Colon (tissue), 2 donors: ENCODE measurements around the gene PPFIA1.
"Not testable (repeated sequence)": the region's sequence is repeated elsewhere in the genome, so short reads cannot be mapped to it uniquely, and the experiment has no call there.

Source experiments
- FAIRE-seq: peaks from 2 replicates; lab custom pipeline; 2012; peaks lifted over from hg19 to GRCh38; lab: Jason Lieb, UNC
- donor health status: control.
- donor health status: control.

Gene PPFIA1

DNA sequence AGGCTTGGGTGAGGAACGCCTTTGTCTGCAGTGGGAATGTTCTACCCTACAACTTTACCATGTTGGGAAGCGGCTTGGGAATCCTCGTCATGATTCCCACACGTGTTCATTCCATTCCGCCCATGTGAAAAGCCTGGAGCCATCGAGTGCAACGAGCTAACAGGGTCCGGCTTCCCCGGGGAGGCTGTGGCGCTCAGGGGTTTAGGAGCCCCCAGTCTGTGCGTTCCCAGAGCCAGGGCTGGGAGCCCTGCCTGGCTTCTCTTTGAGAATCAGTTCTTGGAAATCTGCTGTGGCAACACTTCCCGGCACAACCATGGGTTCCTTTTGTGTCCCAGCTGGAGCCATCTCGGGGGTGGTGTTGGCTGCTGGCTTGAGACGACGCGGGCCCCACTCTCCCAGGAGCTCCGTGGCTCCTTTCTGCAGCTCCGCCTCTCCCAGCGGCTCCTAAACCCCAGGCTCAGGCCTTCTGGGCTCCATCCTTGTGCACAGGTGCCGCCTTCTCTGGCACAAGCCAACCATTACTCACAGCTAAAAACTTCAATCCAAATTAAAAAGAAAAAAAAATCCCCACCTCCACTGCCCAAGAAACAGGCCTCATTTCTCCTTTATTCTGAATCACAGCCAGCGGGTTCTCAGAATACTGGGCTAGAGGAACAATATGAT is 18.7 kb upstream of the PPFIA1 start:
- FAIRE-seq: no peak

DNA sequence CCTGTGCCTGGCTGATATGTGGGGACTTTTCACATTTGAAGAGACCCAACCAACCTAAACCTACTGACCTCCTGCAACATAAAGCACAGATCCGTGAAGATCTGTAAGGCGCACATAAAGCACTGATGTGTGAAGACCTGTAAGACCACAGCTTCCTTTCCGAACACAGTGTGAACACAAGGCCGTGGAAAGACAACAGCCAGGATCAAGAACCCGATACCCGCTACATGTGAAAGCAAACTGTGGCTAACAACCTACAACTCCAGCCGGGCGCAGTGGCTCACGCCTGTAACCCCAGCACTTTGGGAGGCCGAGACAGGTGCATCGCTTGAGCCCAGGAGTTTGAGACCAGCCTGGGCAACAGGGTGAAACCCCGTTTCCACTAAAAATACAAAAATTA is 17.6 kb upstream of the PPFIA1 start:
- FAIRE-seq: no peak

DNA sequence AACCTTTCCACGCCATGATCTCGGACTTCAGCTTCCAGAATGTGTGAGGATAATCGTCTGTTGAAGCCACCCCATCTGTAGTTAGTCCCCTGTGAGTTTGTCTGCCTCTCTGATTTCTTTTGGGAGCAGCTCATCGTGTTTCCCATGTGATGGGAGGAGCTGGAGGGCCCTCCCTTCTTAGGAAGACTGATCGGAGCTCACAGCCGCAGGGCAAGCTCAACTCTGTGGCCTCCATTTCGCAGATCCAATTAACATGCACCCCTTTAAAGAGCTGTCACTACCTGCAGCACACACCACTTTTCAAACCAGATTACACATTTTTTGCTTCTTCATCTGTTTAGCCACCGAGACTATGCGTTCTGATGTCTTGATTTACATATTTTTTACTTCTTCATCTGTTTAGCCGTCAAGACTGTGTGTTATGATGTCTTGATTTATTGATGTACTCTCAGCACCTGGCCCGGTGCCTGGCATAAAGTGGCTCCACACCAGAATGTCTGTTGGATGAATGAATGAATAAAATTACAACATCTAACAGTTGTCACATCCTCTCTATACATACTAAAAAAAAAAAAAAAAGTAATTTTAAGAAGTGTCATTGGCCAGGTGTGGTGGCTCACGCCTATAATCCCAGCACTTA is 14.9 kb upstream of the PPFIA1 start:
- FAIRE-seq: no peak

DNA sequence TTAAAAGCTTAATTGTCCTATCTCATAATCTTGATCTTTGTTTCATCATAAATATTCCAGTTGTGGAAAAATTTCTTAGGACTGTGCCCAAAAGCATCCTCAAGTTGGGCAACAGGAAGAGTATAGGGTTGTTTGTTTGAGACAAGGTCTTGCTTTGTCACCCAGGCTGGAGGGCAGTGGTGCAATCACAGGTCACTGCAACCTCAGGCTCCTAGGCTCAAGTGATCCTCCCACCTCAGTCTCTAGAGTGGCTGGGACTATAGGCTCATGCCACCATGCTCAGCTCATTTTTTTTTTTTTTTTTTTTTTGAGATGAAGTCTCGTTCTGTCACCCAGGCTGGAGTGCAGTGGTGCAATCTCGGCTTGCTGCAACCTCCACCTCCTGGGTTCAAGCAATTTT is 11.4 kb upstream of the PPFIA1 start:
- not testable (repeated sequence) for FAIRE-seq

DNA sequence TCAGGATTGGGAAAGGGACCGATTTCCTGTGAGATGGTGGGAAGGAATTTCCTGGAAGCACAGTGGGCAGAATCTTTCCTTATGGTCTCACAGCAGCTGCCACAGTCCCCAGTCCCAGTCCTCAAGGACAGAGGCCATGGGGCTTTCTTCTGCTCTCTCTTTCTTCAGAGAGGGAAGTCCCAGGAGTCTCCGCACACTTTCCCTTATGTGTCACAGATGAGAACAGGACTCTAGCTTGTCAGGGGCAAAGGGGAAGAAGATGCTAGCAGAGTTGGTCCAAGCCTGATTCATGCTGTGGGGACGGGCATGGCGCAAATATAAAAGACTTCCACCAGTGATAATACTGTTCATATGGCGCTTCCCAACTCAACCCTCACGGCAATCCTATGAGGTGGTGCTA is 7.5 kb upstream of the PPFIA1 start:
- FAIRE-seq: no peak

DNA sequence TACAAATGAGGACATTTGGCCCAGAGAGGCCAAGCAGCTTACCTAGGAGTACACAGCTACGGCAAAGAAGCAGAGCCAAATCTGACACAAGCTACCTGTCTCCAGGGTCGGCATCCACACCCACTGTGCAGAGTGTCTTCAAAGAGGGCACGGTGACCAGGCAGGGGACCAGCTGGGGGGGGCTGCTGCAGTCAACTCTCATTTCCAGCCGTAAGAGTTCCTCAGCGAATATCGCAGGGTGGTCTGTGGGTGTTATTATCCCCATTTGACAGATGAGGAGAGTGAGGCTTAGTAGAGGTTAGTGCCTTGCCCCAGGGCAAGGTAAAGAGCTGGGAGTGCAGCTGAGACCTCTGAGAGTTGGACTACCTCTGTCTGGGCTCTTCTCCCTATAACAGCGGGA is 7.1 kb upstream of the PPFIA1 start:
- FAIRE-seq: no peak

DNA sequence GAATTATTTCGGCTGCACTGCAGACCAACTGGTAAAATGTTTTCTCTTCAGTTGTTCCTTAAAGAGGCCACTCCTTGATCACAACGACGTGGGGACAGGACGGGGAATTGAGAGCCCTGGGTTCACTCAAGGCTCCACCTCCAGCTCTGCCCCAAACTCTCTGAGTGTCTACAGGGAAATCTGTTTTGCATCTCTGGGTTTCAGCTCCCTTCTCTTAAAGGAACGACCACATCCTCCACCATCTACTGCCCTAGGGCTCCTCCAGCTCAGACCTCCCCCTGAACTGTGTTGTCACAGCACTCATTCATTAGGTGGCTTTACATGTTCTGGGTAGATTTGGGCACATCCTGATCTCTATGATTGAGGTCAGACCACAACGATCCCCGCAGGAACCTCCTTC is 5.1 kb upstream of the PPFIA1 start:
- FAIRE-seq: no peak

DNA sequence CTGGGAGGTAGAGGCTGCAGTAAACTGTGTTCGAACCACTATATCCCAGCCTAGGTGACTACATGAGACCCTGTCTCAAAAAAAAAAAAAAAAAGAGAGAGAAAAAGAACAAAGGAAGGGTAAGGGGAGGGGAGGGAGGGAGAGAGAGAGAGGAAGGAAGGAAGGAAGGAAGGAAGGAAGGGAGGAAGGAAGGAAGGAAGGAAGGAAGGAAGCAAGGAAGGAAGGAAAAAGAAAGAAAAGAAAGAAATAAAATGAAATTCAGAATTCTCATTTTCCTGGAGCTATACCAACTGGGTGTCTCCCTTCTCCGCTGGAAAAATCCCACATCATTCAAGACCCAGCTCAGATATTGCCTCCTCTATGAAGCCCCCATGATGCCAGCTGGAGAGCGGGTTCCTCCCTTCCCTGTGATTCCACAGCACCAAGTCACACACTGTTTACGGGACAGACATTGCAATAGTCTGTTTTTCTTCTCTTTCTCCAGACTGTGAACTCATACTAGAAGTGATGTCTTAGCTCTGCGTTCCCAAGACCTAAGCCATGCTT is 3.0 kb upstream of the PPFIA1 start:
- no peak for FAIRE-seq

DNA sequence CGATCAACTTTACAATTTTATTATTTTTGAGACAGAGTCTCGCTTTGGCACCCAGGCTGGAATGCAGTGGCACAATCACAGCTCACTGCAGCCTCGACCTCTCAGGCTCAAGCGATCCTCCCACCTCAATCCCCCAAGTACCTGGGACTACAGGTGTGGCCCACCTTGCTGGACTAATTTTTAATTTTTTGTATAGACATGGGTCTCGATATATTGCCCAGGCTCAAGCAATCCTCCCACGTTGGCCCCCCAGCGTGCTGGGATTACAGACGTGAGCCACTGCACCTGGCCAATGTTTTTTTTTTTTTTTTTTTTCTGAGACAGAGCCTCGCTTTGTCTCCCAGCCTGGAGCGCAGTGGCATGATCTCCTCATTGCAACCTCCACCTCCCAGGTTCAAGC is 2.0 kb upstream of the PPFIA1 start:
- no peak for FAIRE-seq

DNA sequence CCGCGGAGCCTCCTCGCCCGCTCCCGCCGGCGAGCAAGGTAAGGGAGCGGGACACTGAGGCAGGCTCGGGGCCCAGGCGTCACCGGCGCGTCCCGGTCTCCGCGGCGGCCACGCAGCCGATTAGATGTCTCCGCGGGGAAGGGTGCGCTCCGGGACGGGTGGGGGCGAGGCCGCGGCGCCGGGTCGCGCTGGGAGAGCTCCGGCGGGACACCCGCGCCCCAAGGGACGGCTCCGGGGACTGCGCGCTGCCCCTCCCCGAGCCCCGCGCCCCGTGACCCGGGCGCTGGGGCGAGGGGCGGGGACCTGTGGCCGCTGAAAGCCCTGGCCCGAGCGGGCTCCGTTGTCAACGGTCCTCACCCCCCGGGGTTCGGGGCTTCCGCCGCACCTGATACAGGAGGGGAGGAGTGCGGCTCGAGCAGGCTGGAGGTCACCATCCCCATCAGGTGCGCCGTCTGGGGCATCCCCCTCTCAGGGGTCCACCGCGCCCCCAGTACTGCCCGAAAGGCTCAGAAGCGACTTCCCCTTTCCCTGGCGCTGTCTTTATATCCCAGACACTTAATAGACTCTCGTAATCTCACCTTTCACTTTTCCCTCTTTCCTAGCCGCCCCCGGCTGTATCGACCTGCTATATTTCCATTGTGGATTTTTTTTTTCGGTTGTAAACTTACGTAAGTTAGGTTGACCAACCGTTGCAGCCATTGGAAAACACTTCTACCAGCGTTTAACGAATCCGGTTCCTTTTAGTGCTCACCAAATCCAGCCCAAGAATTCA is 573 bp downstream of the PPFIA1 start:
- FAIRE-seq: no peak

DNA sequence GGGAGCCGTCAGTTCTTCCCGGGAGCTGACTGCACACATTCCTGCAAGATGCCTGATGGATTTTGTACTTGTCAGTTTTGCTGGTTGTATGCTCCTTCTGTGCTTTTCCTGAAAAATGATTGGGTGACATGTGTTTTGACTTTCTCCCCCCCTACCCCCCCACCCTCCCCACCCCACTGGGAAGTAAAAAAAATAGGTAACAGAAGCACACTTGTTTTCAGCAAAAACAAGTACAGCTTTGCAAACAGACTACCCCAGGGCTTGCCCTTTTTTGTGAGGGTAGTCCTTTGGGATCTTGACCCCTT is 1.1 kb downstream of the PPFIA1 start:
- FAIRE-seq: no peak

DNA sequence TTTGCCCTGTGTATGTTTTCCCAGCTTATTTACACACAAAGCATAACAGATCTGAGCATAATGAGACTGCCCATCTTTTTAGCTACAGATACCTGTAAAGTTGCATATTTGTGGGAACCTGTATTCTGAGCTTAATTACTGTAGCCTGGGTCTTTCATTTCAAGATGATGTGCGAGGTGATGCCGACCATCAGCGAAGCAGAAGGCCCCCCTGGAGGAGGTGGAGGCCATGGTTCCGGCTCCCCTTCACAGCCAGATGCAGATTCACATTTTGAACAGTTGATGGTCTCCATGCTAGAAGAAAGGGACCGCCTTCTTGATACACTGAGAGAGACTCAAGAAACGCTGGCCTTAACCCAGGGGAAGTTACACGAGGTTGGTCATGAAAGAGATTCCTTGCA is 1.5 kb downstream of the PPFIA1 start:
- no peak for FAIRE-seq

DNA sequence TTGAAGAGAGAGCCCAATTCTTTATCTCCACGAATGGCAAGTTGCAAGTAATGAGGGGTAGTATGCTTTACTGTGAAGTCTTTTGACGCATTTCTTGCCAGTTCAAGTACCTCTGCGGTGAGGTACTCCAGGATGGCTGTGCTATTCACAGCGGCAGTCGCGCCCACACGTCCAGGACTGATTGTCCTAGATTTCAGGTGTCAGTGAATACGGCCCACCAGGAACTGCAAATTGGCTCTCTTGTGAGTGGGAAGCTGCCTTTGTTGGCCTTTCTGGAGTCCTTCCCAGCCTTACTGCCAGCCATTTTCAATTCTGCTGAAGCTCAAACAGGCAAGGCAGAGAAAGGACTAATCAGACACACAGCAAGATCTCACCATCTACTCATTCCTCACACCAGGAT is 8.5 kb downstream of the PPFIA1 start:
- FAIRE-seq: no peak

DNA sequence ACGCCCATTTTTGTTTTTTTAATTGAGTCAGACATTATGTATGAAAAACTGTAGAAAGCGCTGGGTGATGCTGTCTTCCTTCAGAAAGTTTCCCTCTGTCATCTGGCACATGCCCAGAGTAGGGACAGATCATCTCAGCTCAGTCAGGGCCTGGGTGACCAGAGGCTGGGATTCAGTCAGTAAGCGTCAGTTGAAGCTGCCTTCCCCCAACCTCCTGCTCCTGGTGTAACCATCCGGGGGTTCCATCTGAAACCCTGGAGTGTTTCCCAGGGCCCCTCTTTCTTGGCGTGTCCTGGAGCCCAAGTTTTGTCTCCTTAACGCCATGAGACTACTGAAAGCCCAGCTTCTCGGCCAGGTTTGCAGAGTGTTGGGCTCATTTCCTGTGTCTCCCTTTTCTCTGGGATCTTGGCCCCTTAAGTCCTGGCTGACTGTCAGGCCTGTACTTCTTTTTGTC is 10.7 kb downstream of the PPFIA1 start:
- FAIRE-seq: no peak

DNA sequence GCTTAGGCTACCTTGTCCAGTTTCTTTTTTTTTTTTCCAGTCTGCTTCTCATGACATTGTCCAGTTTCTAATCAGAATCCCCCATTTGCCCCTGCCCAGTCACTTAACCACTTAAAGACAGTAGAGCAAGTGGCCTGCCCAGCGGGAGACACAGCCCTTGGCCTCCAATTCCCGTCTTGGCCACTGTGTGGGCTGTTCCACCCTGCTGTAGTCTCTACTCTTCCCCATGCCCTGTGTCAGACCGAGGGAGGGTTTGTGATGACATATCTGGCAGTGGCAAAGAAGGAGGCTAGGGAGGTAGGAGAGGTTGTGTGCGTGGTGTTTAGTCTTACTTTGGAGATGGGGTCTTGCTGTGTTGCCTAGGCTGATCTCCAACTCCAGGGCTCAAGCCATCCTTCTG is 11.5 kb downstream of the PPFIA1 start:
- FAIRE-seq: no peak

DNA sequence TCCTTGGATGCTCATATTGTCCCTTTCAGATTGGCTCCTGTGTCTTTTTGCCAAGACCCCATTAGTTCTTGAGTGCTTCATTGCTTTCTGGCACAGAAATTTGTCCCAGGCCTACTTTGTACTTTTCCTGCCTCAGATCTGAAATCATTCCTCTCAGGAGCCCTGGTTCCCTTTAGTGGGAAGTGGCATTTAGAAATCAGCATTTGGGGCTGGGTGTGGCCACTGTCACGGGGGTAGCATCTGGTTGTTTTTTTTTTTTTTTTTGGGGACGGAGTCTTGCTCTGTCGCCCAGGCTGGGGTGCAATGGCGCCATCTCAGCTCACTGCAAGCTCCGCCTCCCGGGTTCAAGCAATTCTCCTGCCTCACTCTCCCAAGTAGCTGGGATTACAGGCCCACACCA is 18.2 kb downstream of the PPFIA1 start:
- FAIRE-seq: no peak

DNA sequence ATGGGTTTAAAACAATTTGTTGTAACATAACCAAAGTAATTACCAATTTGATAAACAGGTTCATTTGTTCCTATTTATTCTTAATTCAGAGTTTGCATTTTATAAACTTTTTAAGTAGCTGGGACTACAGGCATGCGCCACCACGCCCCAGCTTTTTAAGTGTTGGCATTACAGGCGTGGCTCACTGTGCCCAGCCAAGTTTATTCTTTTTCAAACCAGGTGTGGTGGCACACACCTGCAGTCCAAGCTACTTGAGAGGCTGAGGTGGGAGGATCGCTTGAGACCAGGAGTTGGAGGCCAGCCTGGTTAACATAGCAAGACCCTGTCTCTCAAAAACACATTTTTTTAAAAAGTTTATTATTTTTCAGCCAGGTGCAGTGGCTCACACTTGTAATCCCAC is 19.1 kb downstream of the PPFIA1 start:
- no peak for FAIRE-seq

DNA sequence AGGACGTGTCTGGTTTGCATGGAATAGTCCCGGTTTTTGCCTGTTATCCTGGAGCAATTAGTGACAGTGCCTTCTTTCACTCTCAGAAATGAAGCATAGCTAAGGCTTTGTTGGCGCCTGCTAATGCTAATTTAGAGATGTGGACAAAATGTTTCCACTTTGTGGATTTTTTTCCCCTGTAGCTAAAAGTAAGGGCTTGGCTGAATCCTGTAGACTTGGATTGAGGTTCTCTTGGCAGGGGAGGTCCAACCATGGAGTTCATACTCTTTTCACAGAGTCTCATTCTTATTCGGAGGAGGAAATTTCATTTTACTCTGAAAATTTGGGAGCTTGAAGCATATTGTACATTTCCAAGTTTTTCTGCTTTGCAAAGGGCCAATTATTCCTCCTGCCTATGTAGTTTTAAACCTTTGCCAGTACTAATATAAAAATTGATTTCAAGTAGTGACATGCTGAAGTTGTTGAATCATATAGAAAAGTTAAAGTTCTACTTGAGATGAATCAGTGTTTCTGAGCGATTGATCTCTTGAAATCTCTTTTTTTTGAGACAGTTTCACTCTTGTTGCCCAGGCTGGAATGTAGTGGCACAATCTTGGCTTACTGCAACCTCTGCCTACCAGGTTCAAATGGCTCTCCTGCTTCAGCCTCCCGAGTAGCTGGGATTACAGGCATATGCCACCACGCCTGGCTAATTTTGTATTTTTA is 20.0 kb downstream of the PPFIA1 start:
- no peak for FAIRE-seq

DNA sequence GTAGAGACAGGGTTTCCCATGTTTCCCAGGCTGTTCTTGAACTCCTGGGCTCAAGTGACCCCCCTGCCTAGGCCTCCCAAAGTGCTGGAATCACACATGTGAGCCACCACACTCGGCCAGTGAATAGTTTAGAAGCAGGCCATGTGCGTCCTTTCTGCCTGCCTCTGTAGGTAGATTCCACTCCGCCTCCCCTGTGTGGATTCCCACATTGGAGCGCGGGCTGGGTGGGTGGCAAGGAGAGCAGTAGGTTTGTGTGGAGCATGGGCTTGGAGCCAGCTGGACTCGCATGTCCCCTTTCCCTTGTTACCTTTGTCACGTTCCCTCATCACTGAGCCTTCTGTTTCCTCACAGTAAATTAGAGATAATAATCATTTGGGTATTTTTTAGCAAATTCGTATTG is 21.7 kb downstream of the PPFIA1 start:
- no peak for FAIRE-seq

DNA sequence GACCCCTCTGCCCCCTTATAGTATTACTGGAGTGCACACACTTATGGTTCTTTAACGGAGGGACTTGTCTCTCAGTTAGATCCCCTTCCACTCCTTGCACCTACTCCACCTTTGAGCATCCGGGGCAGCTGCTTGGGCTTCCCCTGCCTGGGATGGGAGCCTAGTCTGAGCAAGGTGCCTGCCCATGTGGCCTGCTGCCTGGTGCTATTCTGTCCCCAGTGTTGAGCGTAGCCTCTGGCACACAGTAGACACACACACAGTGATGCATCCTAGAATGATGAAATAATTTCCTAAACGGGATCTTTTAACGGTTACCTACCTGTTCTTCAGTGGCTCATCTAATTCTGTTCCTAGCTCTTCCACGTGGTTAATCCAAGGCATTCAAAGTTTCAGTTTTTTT is 22.4 kb downstream of the PPFIA1 start:
- FAIRE-seq: no peak

DNA sequence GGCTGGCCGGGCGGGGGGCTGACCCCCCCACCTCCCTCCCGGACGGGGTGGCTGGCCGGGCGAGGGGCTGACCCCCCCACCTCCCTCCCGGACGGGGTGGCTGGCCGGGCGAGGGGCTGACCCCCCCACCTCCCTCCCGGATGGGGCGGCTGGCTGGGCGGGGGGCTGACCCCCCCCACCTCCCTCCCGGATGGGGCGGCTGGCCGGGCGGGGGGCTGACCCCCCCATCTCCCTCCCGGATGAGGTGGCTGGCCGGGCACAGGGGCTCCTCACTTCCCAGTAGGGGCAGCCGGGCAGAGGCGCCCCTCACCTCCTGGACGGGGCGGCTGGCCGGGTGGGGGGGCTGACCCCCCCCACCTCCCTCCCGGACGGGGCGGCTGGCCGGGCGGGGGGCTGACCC is 24.7 kb downstream of the PPFIA1 start:
- FAIRE-seq: not testable (repeated sequence)

DNA sequence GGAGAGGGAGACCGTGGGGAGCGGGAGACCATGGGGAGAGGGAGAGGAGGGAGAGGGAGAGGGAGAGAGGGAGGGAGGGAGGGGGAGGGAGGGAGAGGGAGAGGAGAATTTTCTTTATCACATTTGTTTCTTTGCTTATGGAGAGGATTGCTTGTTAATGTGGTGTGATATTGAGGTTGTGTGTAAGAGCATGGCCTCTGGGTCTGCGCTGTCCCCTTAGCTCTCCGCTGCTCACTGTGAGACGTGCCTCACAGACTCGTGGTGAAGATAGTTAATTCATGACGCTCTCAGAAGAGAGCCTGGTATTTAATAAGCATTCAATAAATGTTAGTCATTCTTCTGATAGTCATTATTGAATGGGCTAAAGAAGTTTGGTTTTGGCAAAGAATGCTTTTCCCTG is 26.2 kb downstream of the PPFIA1 start:
- no peak for FAIRE-seq

DNA sequence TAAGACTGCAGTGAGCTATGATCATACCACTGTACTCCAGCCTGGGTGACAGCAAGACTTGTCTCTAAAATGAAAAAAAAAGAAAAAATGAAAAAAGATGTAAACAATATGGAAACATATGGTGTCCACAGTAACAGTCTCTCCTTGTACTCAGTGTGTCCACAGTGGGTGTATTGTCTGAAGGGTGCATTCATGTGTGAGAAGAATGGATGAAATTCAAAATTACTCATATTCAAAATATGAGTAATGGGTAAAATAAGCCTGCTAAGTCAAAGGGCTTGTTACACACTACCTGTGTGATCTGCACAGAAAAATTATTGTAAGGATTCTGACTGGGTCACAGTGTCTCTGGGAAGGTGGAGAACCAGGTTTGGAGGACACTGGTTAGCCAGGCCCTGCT is 26.9 kb downstream of the PPFIA1 start:
- no peak for FAIRE-seq
